K562 (cell line): ENCODE data around the gene IQCK. TPM values are rescaled to one million over a fixed set of nuclear protein-coding genes. Genes with fewer than 3 reads are reported as not detected.

Experiments
- CCAR2 ChIP-seq: fragments of 200-400 bp; formaldehyde crosslinking; IDR thresholded peaks from 2 replicates; pipeline ENCODE4 v1.6.1; 2017; ENCODE audit warnings: mild to moderate bottlenecking, low read depth, low read length
- HDGF ChIP-seq: fragments of 450-650 bp; IDR thresholded peaks from 2 replicates; pipeline ENCODE4 v1.6.1; 2016
- HNRNPUL1 ChIP-seq: fragments of 200-400 bp; formaldehyde crosslinking; IDR thresholded peaks from 2 replicates; pipeline ENCODE4 v1.6.1; 2017; ENCODE audit warnings: low read length
- MAFF ChIP-seq: IDR thresholded peaks from 2 replicates; pipeline ENCODE4 v1.6.1; 2012; ENCODE audit warnings: low read length, improper control_type of control experiment
- MGA ChIP-seq: fragments of 450-650 bp; IDR thresholded peaks from 2 replicates; pipeline ENCODE4 v1.6.1; 2016; ENCODE audit warnings: mild to moderate bottlenecking, moderate library complexity
- NKRF ChIP-seq: fragments of 450-650 bp; IDR thresholded peaks from 2 replicates; pipeline ENCODE4 v1.6.1; 2016; ENCODE audit warnings: borderline replicate concordance
- NR2C1 ChIP-seq, 2 experiments: fragments of 450-650 bp; IDR thresholded peaks; 2 replicates each; pipeline ENCODE4 v1.6.1; 2017; ENCODE audit warnings: mild to moderate bottlenecking in 2 of 2, antibody characterized with exemption in 1 of 2, inconsistent platforms in 1 of 2, missing compliant biosample characterization in 1 of 2, missing genetic modification characterization in 1 of 2
- polyA plus RNA-seq, 8 experiments: library from polyadenylated mRNA; depleted of rRNA in 4 of 8; stranded (reverse) in 5 of 8; unstranded in 3 of 8; fragments of >200 nt; fragmentation: Nextera tagmentation in 2 of 8; fragmentation: Illumina TruSeq in 1 of 8; extraction: Ambion mirVana in 2 of 8; extraction: Trizol in 1 of 8; gene quantifications; 2 replicates each; pipeline versions ENCODE4 v1.2.1 to v1.2.3, GENCODE V29; 2011 to 2014; ENCODE audit warnings: inconsistent platforms in 1 of 8, missing spikeins in 1 of 8
- total RNA-seq, 7 experiments: library from RNA; depleted of rRNA in 6 of 7; stranded (reverse); fragments of >200 nt in 6 of 7; fragmentation: Illumina TruSeq in 2 of 7; extraction: Trizol in 2 of 7; gene quantifications; 2 replicates each; pipeline versions ENCODE4 v1.2.1 to v1.2.3, GENCODE V29; 2011 to 2021; ENCODE audit warnings: low replicate concordance in 1 of 7

Gene IQCK
- total and polyA plus RNA-seq, 9 of the 15 experiments (the other 6 are each of a cell fraction or from before 2014, with no cell fraction given), result 5.2 to 12.2 (median 7.3) TPM

- TF ChIP-seq MGA (no peak), HNRNPUL1 (no peak), HDGF (no peak), MAFF (no peak), NKRF (peak; percentile 99), NR2C1 (IDR thresholded peaks at IDR 0.05) (peak; percentile 99), NR2C1 (tag; IDR thresholded peaks at IDR 0.05) (peak; percentile 99), CCAR2 (no peak)
These were observed at the start of gene IQCK, which contains the start of gene KNOP1 (continued) for GRCh38 chr16:19717741-19718623.
